SK-MEL-5 (cell line): Measurements from ENCODE around the gene MAP3K13. TPM values are rescaled to one million over a fixed set of nuclear protein-coding genes. Genes with fewer than 3 reads are reported as not detected.
A peak's percentile ranks its signal among the peaks of the same experiment; 100 is the strongest.
"Not testable (repeated sequence)": the region's sequence is repeated elsewhere in the genome, so short reads cannot be mapped to it uniquely, and the experiment has no call there.

Experiments
- DNase-seq: peaks from one replicate; pipeline ENCODE4 v3.0.0-alpha.2; 2016; ENCODE audit warnings: low read depth, low spot score
- in situ Hi-C: cut with HindIII; loops from 2 replicates; pipeline ENCODE4 v1.10.0; 2016; ENCODE audit warnings: low sequenced_read_pairs, high pct_unique_total_duplicates, low pct_unique_long_range_greater_than_20kb
- total RNA-seq: library from RNA; depleted of rRNA; stranded (reverse); fragments of >200 nt; shearing (Covaris generic); gene quantifications from 2 replicates; pipeline ENCODE4 v1.2.3, GENCODE V29; 2014

Gene MAP3K13
- total RNA-seq, 1 experiment from 2014 or later = 26.2 TPM

GRCh38 chr3:185339945-185340344 is 23.0 kb upstream of the MAP3K13 start:
- no peak for DNase-seq
- in situ Hi-C loops = no loop called here

DNA sequence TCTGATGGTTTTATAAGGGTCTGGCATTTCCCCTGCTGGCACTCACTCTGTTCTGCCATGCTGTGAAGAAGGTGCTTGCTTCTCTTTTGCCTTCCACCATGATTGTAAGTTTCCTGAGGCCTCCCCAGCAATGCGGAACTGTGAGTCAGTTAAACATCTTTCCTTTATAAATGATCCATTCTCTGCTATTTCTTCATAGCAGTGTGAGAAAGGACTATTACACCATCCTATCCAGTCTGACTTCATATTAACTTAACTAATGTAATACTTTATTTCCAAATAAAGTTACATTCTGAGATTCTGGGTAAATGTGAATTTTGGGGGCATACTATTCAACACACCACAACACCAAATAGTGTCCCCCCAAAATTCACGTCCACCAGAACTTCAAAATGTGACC is 22.2 kb upstream of the MAP3K13 start:
- DNase-seq = no peak
- in situ Hi-C loops = no loop called here

DNA sequence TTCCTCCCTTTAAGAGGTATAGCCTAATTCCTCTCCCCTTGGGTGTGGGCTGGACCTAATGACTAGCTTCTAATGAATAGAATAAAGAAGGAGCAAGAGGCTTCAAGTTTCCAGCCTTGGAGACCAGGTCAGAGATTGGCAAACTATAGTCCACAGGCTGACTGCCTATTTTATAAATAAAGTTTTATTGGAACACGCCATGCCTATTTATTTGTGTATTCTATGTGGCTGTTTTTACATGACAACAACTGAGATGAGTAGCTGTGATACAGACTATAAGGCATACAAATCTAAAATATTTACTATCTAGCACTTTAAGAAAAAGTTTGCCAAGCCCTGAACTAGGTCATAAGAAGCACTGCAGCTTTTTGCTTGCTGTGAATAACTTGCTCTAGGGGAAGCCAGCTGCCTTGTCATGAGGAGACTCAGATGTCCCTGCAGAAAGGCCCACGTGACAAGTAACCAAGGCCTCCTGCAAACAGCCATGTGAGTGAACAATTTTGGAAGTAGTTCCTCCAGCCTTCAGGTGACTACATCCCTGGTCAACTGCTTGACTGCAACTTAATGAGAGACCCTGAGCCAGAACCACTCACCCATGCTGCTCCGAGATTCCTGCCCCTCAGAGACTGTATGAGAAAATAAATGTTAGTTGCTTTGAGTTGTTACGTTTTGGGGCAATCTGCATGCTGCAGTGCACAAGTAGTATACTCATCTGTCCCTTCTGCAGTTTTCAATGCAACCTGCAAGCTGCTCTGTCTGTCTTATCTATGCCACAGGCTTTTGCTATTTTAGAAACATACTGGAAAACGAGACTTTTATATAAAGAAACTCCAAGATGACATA is 21.1 kb upstream of the MAP3K13 start:
- in situ Hi-C loops = no loop called here
- peak; percentile 59 for DNase-seq

DNA sequence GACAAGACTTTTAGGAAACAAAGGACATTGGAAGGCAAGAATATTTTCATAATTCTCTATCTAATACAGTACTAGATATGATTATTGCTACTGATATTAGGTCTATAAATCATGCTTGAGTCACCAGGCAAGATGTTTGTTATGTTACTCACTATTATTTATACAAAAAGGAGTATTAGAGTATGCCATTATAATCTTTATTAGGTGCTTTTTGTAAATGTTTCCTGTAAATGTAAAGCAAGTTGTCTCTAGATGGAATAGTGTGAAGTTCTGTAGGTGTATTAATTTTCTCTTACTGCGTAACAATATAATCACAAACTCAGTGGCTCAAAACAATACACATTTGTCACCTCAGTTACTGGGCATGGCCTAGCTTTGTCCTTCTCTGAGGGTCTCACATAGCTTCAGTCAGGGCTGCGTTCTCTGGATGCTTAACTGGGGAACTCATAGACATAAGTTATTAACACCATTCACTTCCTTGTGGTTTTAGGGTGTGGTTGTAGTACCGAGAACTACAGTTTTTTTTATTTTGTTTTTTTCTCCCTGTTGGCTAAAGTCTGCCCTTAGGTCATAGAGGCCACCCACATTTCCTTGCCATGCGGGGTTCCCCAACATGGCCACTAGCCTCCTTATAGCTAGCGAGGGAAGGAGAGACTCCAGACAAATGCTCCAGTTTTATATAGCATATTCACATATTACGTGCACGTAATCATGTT is 20.3 kb upstream of the MAP3K13 start:
- in situ Hi-C loops = no loop called here
- DNase-seq = no peak

DNA sequence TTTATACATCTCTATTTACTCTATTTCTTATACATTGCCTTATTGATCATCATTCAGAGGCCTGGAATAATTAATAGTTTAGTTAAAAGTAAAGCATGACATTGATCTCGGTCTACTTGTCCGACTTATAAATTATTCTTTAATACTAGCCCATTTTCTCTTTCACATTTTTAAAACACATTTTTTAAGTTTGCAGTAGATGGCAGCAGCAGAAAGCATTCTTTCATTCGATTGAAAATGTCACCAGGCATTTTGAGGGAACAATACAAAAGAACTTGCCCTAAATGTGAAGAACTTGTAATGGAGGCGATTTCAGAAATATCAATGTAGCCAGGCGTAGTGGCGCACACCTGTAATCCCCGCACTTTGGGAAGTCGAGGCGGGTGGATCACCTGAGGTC is 15.5 kb upstream of the MAP3K13 start:
- no peak for DNase-seq
- in situ Hi-C loops = no loop called here

DNA sequence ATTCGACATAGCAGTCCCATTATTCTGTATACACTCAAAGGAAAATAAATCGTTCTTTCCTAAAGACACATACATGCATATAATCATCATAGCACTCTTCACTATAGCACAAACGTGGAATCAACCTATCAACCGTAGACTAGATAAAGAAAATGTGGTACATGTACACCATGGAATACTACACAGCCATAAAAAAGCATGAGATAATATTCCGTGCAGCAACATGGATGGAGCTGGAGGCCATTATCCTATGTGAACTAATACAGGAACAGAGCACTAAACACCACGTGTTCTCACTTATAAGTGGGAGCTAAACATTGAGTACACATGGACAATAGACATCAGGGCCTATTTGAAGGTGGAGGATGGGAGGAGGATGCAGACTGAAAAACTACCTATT is 12.1 kb upstream of the MAP3K13 start:
- in situ Hi-C loops = no loop called here
- no peak for DNase-seq

- DNase-seq = no peak
- in situ Hi-C loops = no loop called here
Measured at GRCh38 chr3:185351396-185351795, 11.5 kb upstream of the MAP3K13 start.

- no peak for DNase-seq
- in situ Hi-C loops = no loop called here
Measured at GRCh38 chr3:185353225-185353624, 9.7 kb upstream of the MAP3K13 start.

GRCh38 chr3:185353823-185354614 is 8.9 kb upstream of the MAP3K13 start:
- peak; percentile 92 for DNase-seq
- in situ Hi-C loops = no loop called here

DNA sequence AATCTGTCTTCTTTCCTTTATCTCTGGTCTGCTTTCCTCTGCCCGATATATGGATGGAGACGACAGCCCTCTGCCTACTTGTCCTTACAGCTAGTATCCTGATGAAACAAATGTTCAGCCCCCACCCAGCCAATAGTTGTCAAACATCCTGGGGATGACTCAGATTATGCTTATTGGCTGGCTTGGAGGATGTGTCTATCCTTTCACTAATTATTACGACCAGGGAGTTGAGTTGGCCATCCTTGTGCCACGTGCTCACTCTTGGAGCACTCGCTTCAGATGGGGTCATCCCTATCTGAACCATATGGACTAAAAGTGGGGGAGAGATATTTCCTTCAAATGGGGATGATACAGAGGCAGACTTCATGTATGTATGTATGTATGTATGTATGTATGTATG is 6.4 kb upstream of the MAP3K13 start:
- in situ Hi-C loops = no loop called here
- DNase-seq = no peak

DNA sequence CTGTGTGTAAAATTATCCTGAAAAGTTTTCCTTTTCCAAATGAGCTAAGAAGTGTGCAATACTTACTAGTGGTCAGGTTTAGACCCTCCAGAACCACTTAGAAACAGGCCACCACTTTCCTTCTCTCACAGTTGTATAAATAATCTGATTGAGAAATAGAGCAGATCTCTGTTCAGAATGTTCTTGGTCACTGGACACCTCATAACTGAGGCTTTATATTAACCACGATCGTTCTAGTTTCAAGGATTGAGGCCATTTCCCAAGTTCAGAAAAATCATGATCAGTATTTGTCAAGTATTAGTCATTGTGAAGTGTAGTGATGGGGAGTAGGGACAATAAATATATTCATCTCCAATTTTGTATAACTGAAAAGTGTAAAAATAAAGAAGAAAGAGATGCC is 1.0 kb upstream of the MAP3K13 start:
- in situ Hi-C loops = no loop called here
- no peak for DNase-seq

- no peak for DNase-seq
- in situ Hi-C loops = no loop called here
Measured at GRCh38 chr3:185363662-185364203, 797 bp downstream of the MAP3K13 start.

DNA sequence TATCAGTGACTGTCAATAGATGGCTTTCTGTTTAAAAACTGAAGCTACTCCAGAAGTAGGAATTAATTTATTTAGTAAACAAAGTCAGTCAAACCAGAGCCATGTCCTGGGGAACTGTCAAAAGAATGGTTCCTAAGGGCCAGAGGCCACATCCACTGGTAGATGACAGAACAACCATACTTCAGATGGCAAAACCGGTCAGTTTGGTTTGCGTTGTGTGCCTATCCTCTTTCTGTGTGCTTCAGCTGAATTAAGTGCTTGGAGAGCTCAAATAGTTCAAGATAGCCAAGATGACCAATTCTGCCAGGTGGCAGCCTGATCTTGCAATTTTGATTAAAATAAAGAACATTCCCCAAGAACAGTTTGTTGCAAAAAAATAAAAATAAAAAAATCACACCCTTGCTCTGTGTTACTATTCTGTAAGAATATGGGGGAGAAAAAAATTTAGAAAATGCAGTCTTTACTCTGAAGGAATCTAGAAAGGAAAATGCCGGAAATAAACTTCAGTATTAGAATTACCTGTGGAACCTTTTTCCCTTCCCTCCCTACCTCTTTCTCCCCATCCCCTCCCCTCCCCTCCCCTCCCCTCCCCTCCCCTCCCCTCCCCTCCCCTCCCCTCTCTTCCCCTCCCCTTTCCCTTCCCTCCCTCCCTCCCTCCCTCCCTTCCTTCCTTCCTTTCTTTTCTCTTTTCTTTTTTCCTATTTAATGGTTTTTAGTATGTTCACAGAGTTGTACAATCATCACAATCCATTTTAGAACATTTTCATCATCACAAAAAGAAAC is 2.5 kb downstream of the MAP3K13 start:
- in situ Hi-C loops = no loop called here
- no peak for DNase-seq

DNA sequence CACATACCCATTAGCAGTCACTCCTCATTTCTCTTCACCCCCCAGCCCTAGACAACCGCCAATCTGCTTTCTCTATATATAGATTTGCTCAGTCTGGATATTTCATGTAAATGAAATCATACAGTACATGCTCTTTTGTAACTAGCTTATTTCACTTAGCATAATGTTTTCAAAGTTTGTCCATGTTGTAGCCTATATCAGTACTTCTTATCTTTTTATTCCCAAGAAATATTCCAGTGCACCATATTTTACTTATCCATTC is 3.1 kb downstream of the MAP3K13 start:
- DNase-seq = no peak
- in situ Hi-C loops = no loop called here

GRCh38 chr3:185366913-185367312 is 4.0 kb downstream of the MAP3K13 start:
- in situ Hi-C loops = no loop called here
- no peak for DNase-seq

- DNase-seq, in situ Hi-C loops: not testable (repeated sequence)
Measured at GRCh38 chr3:185370349-185370748, 7.4 kb downstream of the MAP3K13 start.

DNA sequence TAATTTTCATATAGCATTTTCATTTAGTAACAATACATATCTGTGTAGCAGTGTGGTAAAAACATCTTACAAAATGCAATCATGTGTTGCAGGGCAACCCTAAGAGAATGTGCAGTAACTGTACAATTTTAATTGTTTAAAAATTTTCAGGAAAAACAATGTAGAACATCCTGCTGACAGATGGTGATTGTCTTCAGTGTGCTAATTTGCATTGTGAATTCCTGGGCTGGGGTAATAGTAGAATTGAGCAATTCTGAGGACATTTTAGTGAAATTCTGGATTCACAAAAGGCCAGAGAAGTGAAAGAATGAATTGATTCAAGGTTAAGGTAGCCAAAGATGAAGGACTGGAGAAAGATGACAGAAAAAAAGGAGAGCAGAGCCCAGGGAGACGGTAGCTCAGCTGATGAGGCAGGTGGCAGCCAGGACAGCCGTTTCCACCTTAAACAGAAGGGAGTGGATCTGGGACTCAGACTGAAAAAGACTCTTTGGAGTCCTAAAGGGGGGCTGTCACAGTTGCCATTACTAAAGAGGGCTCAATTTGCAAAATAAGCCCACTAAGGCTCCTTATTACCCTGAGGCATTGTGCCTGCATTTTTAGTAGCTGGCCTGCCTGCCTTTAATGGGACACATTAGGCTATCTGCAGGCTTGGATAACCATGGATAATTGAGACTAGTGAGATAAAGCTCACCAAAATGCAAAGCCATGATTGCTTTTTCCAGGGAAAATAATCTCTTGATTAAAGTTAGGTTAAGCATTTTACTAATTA is 8.6 kb downstream of the MAP3K13 start:
- DNase-seq = no peak
- in situ Hi-C loops = no loop called here
